GM10248 (cell line): ENCODE data around the gene CHST3.

Experiments
- CTCF ChIA-PET: fragments of 300-600 bp; sonication (Branson Sonifier 250); formaldehyde crosslinking; extraction: SDS; loops from one replicate; lab custom pipeline; 2021; ENCODE audit warnings: antibody characterized with exemption; lab: Yijun Ruan, JAX
- POLR2A ChIA-PET: fragments of 350-650 bp; sonication (Branson Sonifier 250); formaldehyde crosslinking; extraction: SDS; loops from one replicate; lab custom pipeline; 2020; ENCODE audit warnings: antibody characterized with exemption; lab: Yijun Ruan, JAX
- DNase-seq: peaks from one replicate; pipeline ENCODE4 v3.0.0; 2012; ENCODE audit errors: extremely low spot score
- CTCF ChIP-seq: IDR thresholded peaks from 2 replicates; pipeline ENCODE4 v1.5.1; 2012; ENCODE audit warnings: mild to moderate bottlenecking, low read depth; ENCODE audit errors: extremely low read depth, missing control alignments, control extremely low read depth

CHST3 gene

GRCh38 chr10:71995887-71996575, 31.8 kb downstream of the CHST3 start:
- POLR2A ChIA-PET: no interaction called here
- no peak for TF ChIP-seq CTCF
- DNase-seq: no peak
- CTCF ChIA-PET: interaction anchor here (1.1 to 3.3 kb wide), 2 partner anchors 53 to 100 kb away, joined by 3 to 9 read pairs; no protein-coding TSS in a partner anchor

GRCh38 chr10:71996592-71997371, 32.6 kb downstream of the CHST3 start:
- ChIA-PET CTCF (interaction anchor here (1.1 kb wide), 1 partner anchor 100 kb away, joined by 3 read pairs; no protein-coding TSS in a partner anchor), POLR2A (no interaction called here)

GRCh38 chr10:71998119-71998839, 34.1 kb downstream of the CHST3 start:
- no peak for TF ChIP-seq CTCF
- no peak for DNase-seq
- ChIA-PET CTCF (interaction anchor here (0.7 to 1.3 kb wide), 3 partner anchors 8 to 50 kb away, joined by 3 to 4 read pairs (median 3); no protein-coding TSS in a partner anchor), POLR2A (no interaction called here)

More at GRCh38 chr10:71996592-71997371, 32.6 kb downstream of the CHST3 start:
- DNase-seq: no peak
- TF ChIP-seq CTCF: no peak

- TF ChIP-seq CTCF: no peak
- ChIA-PET POLR2A (no interaction called here), CTCF (interaction anchor here (1.1 to 1.3 kb wide), 2 partner anchors 8 to 50 kb away, joined by 3 to 4 read pairs; no protein-coding TSS in a partner anchor)
- DNase-seq: no peak
Measured at GRCh38 chr10:71998840-71999194, 34.6 kb downstream of the CHST3 start.

- DNase-seq: no peak
- CTCF ChIA-PET: interaction anchor here (1.3 kb wide), 1 partner anchor 49 kb away, joined by 4 read pairs; no protein-coding TSS in a partner anchor
- POLR2A ChIA-PET: no interaction called here
- no peak for TF ChIP-seq CTCF
Measured at GRCh38 chr10:71999360-72000072, 35.3 kb downstream of the CHST3 start.
